GM21723 (cell line): Measurements from ENCODE around the gene TFEB.

Source experiments
- ATAC-seq: cut with Tn5 transposase; IDR thresholded peaks from one replicate; pipeline ENCODE4 v1.9.1; 2021; ENCODE audit warnings: mild to moderate bottlenecking, moderate library complexity; ENCODE audit not compliant: unreplicated experiment

Gene TFEB

GRCh38 chr6:41677124-41677921, 58.1 kb downstream of the TFEB start:
- ATAC-seq = no peak

GRCh38 chr6:41676431-41676830, 59.0 kb downstream of the TFEB start:
- ATAC-seq = no peak

GRCh38 chr6:41675992-41676391, 59.4 kb downstream of the TFEB start:
- no peak for ATAC-seq

GRCh38 chr6:41675176-41675775, 60.1 kb downstream of the TFEB start:
- no peak for ATAC-seq

- no peak for ATAC-seq
These were observed 61.0 kb downstream of the TFEB start for GRCh38 chr6:41674231-41675000.

- ATAC-seq = no peak
These were observed 61.8 kb downstream of the TFEB start for GRCh38 chr6:41673704-41674000.

- no peak for ATAC-seq
These were observed 62.3 kb downstream of the TFEB start for GRCh38 chr6:41672816-41673703.

GRCh38 chr6:41672016-41672415, 63.4 kb downstream of the TFEB start:
- ATAC-seq = no peak

GRCh38 chr6:41671376-41671775, 64.0 kb downstream of the TFEB start:
- no peak for ATAC-seq

GRCh38 chr6:41670703-41671360, 64.6 kb downstream of the TFEB start:
- ATAC-seq = no peak

GRCh38 chr6:41668968-41669367, 66.4 kb downstream of the TFEB start:
- ATAC-seq = no peak

GRCh38 chr6:41667195-41667594, 68.2 kb downstream of the TFEB start:
- no peak for ATAC-seq

GRCh38 chr6:41664271-41664670, 71.1 kb downstream of the TFEB start:
- no peak for ATAC-seq

- ATAC-seq = no peak
These were observed 71.8 kb downstream of the TFEB start for GRCh38 chr6:41663568-41663967.

- no peak for ATAC-seq
These were observed 75.5 kb downstream of the TFEB start for GRCh38 chr6:41659935-41660334.

- ATAC-seq = no peak
These were observed 76.8 kb downstream of the TFEB start for GRCh38 chr6:41658636-41659035.

GRCh38 chr6:41657131-41658094, 78.0 kb downstream of the TFEB start:
- no peak for ATAC-seq

GRCh38 chr6:41656002-41656691, 79.3 kb downstream of the TFEB start:
- ATAC-seq = no peak

- no peak for ATAC-seq
These were observed 79.8 kb downstream of the TFEB start for GRCh38 chr6:41655646-41656001.
